Caco-2 (cell line): ENCODE results near the gene TNRC18. TPM values are rescaled to one million over a fixed set of nuclear protein-coding genes. Genes with fewer than 3 reads are reported as not detected.

Experiments used
- BruUV-seq: library from RNA; stranded (reverse); fragments of 400-500 nt; replicated peaks from 2 replicates; lab custom pipeline; 2021; lab: Mats Ljungman, UMichigan
- CTCF ChIA-PET: fragments of 300-600 bp; sonication (Branson Sonifier 250); formaldehyde crosslinking; loops from one replicate; lab custom pipeline; 2022; ENCODE audit warnings: antibody characterized with exemption; lab: Charles Lee
- POLR2A ChIA-PET: fragments of 300-600 bp; sonication (Branson Sonifier 250); formaldehyde crosslinking; loops from one replicate; lab custom pipeline; 2022; ENCODE audit warnings: antibody characterized with exemption; lab: Charles Lee
- DNase-seq, 2 experiments: peaks; one replicate each; pipeline versions ENCODE4 v3.0.0 to v3.0.0-alpha.2; 2020 to 2022
- H3K27me3 ChIP-seq: replicated peaks from 2 replicates; pipeline ENCODE4 v1.6.0; 2011; ENCODE audit warnings: low read length; ENCODE audit not compliant: control insufficient read depth, insufficient read depth
- H3K36me3 ChIP-seq: 2 replicates; pipeline ENCODE4 v1.5.1; 2011; ENCODE audit warnings: low read length; ENCODE audit not compliant: control insufficient read depth, insufficient read depth
- H3K4me1 ChIP-seq: fragments of 250-450 bp; sonication (Bioruptor Pico); 2 replicates; pipeline ENCODE4 v1.5.1; 2020; ENCODE audit warnings: mild to moderate bottlenecking
- H3K4me3 ChIP-seq: 2 replicates; pipeline ENCODE4 v1.5.1; 2011; ENCODE audit warnings: low read depth, mild to moderate bottlenecking, control low read depth, low read length
- H3K9me3 ChIP-seq: fragments of 250-450 bp; sonication (Bioruptor Pico); 2 replicates; pipeline ENCODE4 v1.5.1; 2020; ENCODE audit warnings: mild to moderate bottlenecking, moderate library complexity
- H3K27ac Mint-ChIP-seq: one replicate; pipeline ENCODE4 v1.8.0; 2022; ENCODE audit warnings: mixed read lengths; ENCODE audit not compliant: unreplicated experiment
- H3K27me3 Mint-ChIP-seq: one replicate; pipeline ENCODE4 v1.8.0; 2022; ENCODE audit warnings: mixed read lengths; ENCODE audit not compliant: insufficient read depth, unreplicated experiment
- H3K36me3 Mint-ChIP-seq: one replicate; pipeline ENCODE4 v1.8.0; 2022; ENCODE audit warnings: mild to moderate bottlenecking, mixed read lengths; ENCODE audit not compliant: insufficient read depth, unreplicated experiment
- H3K4me1 Mint-ChIP-seq: one replicate; pipeline ENCODE4 v1.8.0; 2022; ENCODE audit warnings: low read depth, mixed read lengths; ENCODE audit not compliant: unreplicated experiment
- H3K4me3 Mint-ChIP-seq: one replicate; pipeline ENCODE4 v1.8.0; 2022; ENCODE audit warnings: mild to moderate bottlenecking, moderate library complexity, mixed read lengths; ENCODE audit not compliant: unreplicated experiment
- H3K9me3 Mint-ChIP-seq: one replicate; pipeline ENCODE4 v1.8.0; 2022; ENCODE audit warnings: mixed read lengths; ENCODE audit not compliant: unreplicated experiment
- intact Hi-C: fragments of 100-400 bp; cut with micrococcal nuclease; formaldehyde crosslinking; loops from one replicate; pipeline ENCODE4 v1.10.0; 2022; ENCODE audit not compliant: unreplicated experiment
- total RNA-seq: library from RNA; stranded (reverse); gene quantifications from 2 replicates; pipeline ENCODE4 v1.2.3, GENCODE V29; 2022
- TF ChIP-seq, protein P1 (sequence below), 2 experiments: fragments of 200-600 bp in 1 of 2; IDR thresholded peaks; 1 replicate in 1 of 2; 2 replicates in 1 of 2; pipeline versions ENCODE4 v1.5.1 to v1.8.0; 2011 to 2022; ENCODE audit warnings: antibody characterized with exemption in 1 of 2, control low read depth in 1 of 2, inconsistent platforms in 1 of 2, low read depth in 1 of 2, low read length in 1 of 2, mild to moderate bottlenecking in 1 of 2, moderate library complexity in 1 of 2; ENCODE audit not compliant: insufficient read depth in 1 of 2, severe bottlenecking in 1 of 2, unreplicated experiment in 1 of 2

The TNRC18 gene
- total RNA-seq, 1 experiment from 2014 or later: 75.6 TPM

GRCh38 chr7:5470816-5471215 is 47.2 kb upstream of the TNRC18 start:
- Histone ChIP-seq H3K27me3 (no peaks in the 10 kb centered on the region), H3K4me1 (no peaks in the 10 kb centered on the region), H3K4me3 (no peak overlapping the region), H3K36me3 (no peaks in the 10 kb centered on the region), H3K9me3 (no peaks in the 10 kb centered on the region)
- DNase-seq: no peak
- no peaks in the 10 kb centered on the region for H3K9me3 Mint-ChIP-seq
- peaks cover 7% of the 10 kb centered on the region for H3K36me3 Mint-ChIP-seq
- H3K27ac Mint-ChIP-seq: no peak overlapping the region
- ChIA-PET POLR2A (interaction anchor here (0.5 kb wide), 1 partner anchor 302 kb away, joined by 3 read pairs; no protein-coding TSS in a partner anchor), CTCF (interaction anchor here (0.6 to 1.2 kb wide), 2 partner anchors 26 to 230 kb away, joined by 3 to 4 read pairs; no protein-coding TSS in a partner anchor)
- H3K4me1 Mint-ChIP-seq: no peaks in the 10 kb centered on the region
- intact Hi-C loops: no loop called here
- no peaks in the 10 kb centered on the region for H3K27me3 Mint-ChIP-seq
- BruUV-seq: no TSS peak
- no peak overlapping the region for H3K4me3 Mint-ChIP-seq
- TF ChIP-seq, protein P1, sequence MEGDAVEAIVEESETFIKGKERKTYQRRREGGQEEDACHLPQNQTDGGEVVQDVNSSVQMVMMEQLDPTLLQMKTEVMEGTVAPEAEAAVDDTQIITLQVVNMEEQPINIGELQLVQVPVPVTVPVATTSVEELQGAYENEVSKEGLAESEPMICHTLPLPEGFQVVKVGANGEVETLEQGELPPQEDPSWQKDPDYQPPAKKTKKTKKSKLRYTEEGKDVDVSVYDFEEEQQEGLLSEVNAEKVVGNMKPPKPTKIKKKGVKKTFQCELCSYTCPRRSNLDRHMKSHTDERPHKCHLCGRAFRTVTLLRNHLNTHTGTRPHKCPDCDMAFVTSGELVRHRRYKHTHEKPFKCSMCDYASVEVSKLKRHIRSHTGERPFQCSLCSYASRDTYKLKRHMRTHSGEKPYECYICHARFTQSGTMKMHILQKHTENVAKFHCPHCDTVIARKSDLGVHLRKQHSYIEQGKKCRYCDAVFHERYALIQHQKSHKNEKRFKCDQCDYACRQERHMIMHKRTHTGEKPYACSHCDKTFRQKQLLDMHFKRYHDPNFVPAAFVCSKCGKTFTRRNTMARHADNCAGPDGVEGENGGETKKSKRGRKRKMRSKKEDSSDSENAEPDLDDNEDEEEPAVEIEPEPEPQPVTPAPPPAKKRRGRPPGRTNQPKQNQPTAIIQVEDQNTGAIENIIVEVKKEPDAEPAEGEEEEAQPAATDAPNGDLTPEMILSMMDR (IDR thresholded peaks at IDR 0.05; ENCODE audit: insufficient read depth in 1 of 2, low read depth in 1 of 2, low read length in 1 of 2, severe bottlenecking in 1 of 2, unreplicated experiment in 1 of 2): no peak

DNA sequence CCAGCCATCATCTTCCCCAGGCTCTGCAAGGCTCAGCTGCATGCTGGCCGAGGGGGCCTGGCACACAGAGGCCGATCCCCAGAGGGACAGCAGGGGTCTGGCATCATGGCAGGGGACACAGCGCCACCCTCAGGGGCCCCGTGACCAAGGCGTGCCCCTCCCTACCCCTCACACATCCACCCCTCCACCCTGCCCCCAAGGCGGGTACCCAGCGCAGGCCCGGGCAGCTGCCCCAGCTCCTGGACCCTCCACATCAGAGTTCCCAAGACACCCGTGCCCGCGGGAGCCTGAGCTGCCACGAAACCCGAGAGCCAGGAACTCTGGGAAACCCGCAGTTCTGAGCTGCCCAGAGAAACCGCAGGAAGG is 46.5 kb upstream of the TNRC18 start:
- H3K27me3 ChIP-seq: no peaks in the 10 kb centered on the region
- POLR2A ChIA-PET: interaction anchor here (0.5 kb wide), 1 partner anchor 303 kb away, joined by 3 read pairs; no protein-coding TSS in a partner anchor
- no peak overlapping the region for H3K27ac Mint-ChIP-seq

DNA sequence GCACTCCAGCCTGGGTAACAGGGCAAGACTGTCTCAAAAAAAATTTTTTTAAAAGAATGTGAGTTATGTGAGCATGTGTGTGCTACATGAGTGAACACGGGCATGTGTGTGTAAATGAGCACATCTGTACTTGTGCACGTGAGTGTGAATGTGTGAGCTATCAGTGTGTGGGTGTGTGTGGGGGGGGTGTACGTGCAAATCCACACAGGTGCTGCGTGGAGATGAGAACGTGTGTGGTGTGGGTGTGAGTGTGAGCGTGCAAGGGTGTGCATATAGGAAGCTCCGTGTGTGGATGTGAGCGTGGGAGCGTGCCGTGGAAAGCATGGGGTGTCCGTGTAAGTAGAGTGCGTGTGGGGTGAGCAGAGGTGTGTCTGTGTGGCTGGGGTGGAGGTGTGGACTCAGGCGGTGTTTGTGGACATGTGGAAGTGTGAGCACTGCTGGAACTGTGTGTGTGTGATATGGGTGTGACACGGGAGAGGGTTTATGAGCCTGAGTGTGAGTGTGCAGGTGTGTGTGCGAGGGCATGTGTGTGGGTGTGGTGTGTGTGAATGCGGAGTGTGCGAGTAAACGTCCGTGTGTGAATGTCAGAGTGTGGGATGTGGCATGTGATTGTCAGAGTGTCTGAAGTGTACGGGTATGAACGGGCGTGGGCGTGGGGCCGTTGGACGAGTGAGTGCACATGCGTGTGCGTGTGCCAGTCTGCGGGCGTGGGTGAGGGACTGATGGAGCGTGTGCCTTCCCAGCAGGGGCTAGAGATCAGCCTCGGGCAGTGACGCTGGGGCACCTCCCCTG is 45.9 kb upstream of the TNRC18 start:
- no peak overlapping the region for H3K4me3 ChIP-seq
- Mint-ChIP-seq H3K4me1 (no peaks in the 10 kb centered on the region), H3K36me3 (no peaks in the 10 kb centered on the region), H3K27ac (no peak overlapping the region), H3K4me3 (no peak overlapping the region), H3K27me3 (no peaks in the 10 kb centered on the region), H3K9me3 (no peaks in the 10 kb centered on the region)
- no peaks in the 10 kb centered on the region for H3K36me3 ChIP-seq
- TF ChIP-seq, protein P1 (IDR thresholded peaks at IDR 0.05; ENCODE audit: insufficient read depth in 1 of 2, low read depth in 1 of 2, low read length in 1 of 2, severe bottlenecking in 1 of 2, unreplicated experiment in 1 of 2): no peak
- intact Hi-C loops: no loop called here
- H3K4me1 ChIP-seq: no peaks in the 10 kb centered on the region
- BruUV-seq: no TSS peak
- no peaks in the 10 kb centered on the region for H3K9me3 ChIP-seq
- DNase-seq: no peak
- H3K27me3 ChIP-seq: no peaks in the 10 kb centered on the region
- POLR2A ChIA-PET: no interaction called here
- CTCF ChIA-PET: interaction anchor here (1.2 kb wide), 1 partner anchor 229 kb away, joined by 4 read pairs; no protein-coding TSS in a partner anchor

More for the DNA sequence above, 46.5 kb upstream of the TNRC18 start:
- no peak for DNase-seq
- Mint-ChIP-seq H3K9me3 (no peaks in the 10 kb centered on the region), H3K36me3 (no peaks in the 10 kb centered on the region), H3K27me3 (no peaks in the 10 kb centered on the region), H3K4me1 (no peaks in the 10 kb centered on the region), H3K4me3 (no peak overlapping the region)
- H3K36me3 ChIP-seq: no peaks in the 10 kb centered on the region
- no peaks in the 10 kb centered on the region for H3K9me3 ChIP-seq
- no peaks in the 10 kb centered on the region for H3K4me1 ChIP-seq
- intact Hi-C loops: no loop called here
- no peak overlapping the region for H3K4me3 ChIP-seq
- TF ChIP-seq, protein P1 (IDR thresholded peaks at IDR 0.05; ENCODE audit: insufficient read depth in 1 of 2, low read depth in 1 of 2, low read length in 1 of 2, severe bottlenecking in 1 of 2, unreplicated experiment in 1 of 2): no peak
- no TSS peak for BruUV-seq
- CTCF ChIA-PET: interaction anchor here (1.2 kb wide), 1 partner anchor 230 kb away, joined by 4 read pairs; no protein-coding TSS in a partner anchor
